ENCODE results near the gene DGCR8. TPM values are rescaled to one million over a fixed set of nuclear protein-coding genes. Genes with fewer than 3 reads are reported as not detected.

Gene DGCR8
- total RNA-seq, 2 experiments from 2014 or later, result 35.0 to 38.8 TPM

GRCh38 chr22:20118300-20119020, 38.4 kb downstream of the DGCR8 start:
- Mint-ChIP-seq H3K4me3 (peak overlapping the region; percentile 97), H3K27ac (peak overlapping the region; percentile 95), H3K4me1 (ENCODE audit: low read depth) (peaks cover 56% of the 10 kb centered on the region), H3K27me3 (no peaks in the 10 kb centered on the region), H3K36me3 (ENCODE audit: low read depth) (peaks cover 70% of the 10 kb centered on the region), H3K9me3 (no peaks in the 10 kb centered on the region)
- TF ChIP-seq CTCF (IDR thresholded peaks at IDR 0.05), result no peak
- POLR2A ChIA-PET, result interaction anchor here (0.6 to 6.8 kb wide), 23 partner anchors 9 to 204 kb away, joined by 3 to 111 read pairs (median 5); partner anchors contain the start of genes TANGO2 and ZDHHC8
- CTCF ChIA-PET, result interaction anchor here (1.4 to 2.1 kb wide), 3 partner anchors 10 to 35 kb away, joined by 3 to 11 read pairs (median 3); no protein-coding TSS in a partner anchor
- ATAC-seq (no peak), DNase-seq (peak; percentile 35)
- intact Hi-C loops (cut with micrococcal nuclease), result loop anchor here (5.0 kb wide), 1 partner anchor 36 kb away; the partner anchor contains the start of gene DGCR8

- ATAC-seq, result no peak
- no peak for DNase-seq
- Mint-ChIP-seq H3K4me1 (ENCODE audit: low read depth) (peaks cover 39% of the 10 kb centered on the region), H3K4me3 (no peak overlapping the region), H3K27ac (no peak overlapping the region), H3K27me3 (no peaks in the 10 kb centered on the region), H3K9me3 (no peaks in the 10 kb centered on the region), H3K36me3 (ENCODE audit: low read depth) (peaks cover 74% of the 10 kb centered on the region)
- intact Hi-C loops (cut with micrococcal nuclease), result no loop called here
- POLR2A ChIA-PET, result interaction anchor here (0.6 to 1.5 kb wide), 5 partner anchors 9 to 27 kb away, joined by 3 to 4 read pairs (median 3); partner anchors contain the start of gene ZDHHC8
- CTCF ChIA-PET, result no interaction called here
- no peak for TF ChIP-seq CTCF (IDR thresholded peaks at IDR 0.05)
Observed at GRCh38 chr22:20121856-20122415, 41.9 kb downstream of the DGCR8 start.

DNA sequence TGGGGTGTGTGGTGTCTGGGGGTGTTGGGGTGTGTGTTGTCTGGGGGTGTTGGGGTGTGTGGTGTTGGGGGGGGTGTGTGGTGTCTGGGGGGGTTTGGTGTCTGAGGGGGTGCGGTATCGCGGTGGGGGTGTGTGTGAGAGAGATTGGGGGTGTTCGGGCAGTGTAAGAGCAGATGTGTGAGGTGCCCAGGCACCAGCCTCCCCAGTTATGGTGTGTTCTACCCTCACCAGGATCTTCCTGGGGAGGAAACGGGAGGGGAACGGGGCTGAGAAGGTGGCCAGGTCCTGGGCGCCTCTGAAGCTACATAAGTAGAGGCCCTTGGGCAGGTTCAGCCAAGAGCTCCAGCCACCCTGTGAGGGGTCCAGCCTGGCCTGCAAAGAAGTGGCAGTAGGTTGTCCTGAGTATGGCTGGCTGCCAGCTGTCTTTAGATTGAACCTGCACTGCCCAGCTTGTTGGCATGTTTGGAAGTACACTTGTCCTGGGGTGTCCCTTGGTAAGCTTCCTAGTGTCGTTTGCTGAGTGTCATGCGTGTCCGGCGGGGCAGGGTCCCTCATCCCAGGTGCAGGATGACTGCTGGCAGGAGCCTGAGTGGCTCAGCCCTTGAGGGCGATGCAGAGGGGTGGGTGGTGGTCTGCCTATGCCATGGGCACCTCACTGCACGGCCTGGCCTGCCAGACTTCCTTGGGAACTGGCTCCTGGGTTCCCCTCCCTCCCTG, 43.5 kb downstream of the DGCR8 start:
- H3K4me1 Mint-ChIP-seq (ENCODE audit: low read depth), result peaks cover 44% of the 10 kb centered on the region
- no peak overlapping the region for H3K27ac Mint-ChIP-seq
- ChIA-PET CTCF (interaction anchor here (1.5 kb wide), 1 partner anchor 13 kb away, joined by 3 read pairs; no protein-coding TSS in a partner anchor), POLR2A (interaction anchor here (1.1 to 8.4 kb wide), 6 partner anchors 6 to 27 kb away, joined by 4 to 111 read pairs (median 6); partner anchors contain the start of genes RANBP1 and TRMT2A)
- H3K9me3 Mint-ChIP-seq, result no peaks in the 10 kb centered on the region
- no peak for DNase-seq
- intact Hi-C loops (cut with micrococcal nuclease), result no loop called here
- ATAC-seq, result no peak
- H3K4me3 Mint-ChIP-seq, result no peak overlapping the region
- H3K27me3 Mint-ChIP-seq, result no peaks in the 10 kb centered on the region
- TF ChIP-seq CTCF (IDR thresholded peaks at IDR 0.05), result no peak
- peaks cover 73% of the 10 kb centered on the region for H3K36me3 Mint-ChIP-seq (ENCODE audit: low read depth)

DNA sequence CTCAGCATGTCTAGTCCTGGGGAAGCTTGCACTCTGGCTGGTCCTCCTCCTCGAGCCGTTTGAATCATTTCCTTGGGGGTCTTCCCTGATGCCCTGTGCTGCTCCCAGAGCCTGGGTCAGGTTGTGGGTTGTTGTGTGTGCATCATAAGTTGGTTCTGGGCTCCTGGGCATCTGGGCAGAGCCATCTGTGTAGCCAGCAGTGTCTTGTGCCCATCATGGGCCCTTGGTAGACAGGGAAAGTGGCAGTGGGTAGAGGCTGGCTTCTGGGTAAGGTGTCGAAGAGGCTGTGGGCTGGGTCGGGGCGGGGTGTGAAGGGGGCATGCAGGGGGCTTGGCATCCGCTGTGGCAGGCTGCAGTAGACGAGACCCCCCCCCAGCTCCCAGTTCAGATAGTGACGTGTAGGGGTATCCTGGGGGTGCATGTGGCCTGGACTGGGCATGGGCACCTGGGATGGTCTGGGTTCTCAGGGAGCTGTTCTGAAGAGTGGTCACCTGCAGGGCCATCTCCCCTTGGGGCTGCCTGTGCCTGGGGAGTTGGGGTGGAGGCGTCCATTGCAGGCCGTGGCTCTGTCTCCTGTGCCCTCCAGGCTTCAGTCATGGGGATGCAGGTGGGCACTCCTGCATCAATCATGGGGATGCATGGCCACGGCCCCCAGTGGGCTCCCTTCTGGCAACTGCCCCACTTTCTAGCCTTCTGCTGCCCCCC, 44.2 kb downstream of the DGCR8 start:
- DNase-seq, result no peak
- intact Hi-C loops (cut with micrococcal nuclease), result no loop called here
- Mint-ChIP-seq H3K27me3 (no peaks in the 10 kb centered on the region), H3K4me1 (ENCODE audit: low read depth) (peaks cover 45% of the 10 kb centered on the region), H3K4me3 (no peak overlapping the region), H3K27ac (no peak overlapping the region), H3K36me3 (ENCODE audit: low read depth) (peaks cover 66% of the 10 kb centered on the region), H3K9me3 (no peaks in the 10 kb centered on the region)
- no peak for TF ChIP-seq CTCF (IDR thresholded peaks at IDR 0.05)
- no peak for ATAC-seq
- ChIA-PET POLR2A (interaction anchor here (0.6 to 8.4 kb wide), 7 partner anchors 7 to 147 kb away, joined by 3 to 111 read pairs (median 6); partner anchors contain the start of genes RANBP1 and TRMT2A), CTCF (interaction anchor here (1.5 kb wide), 1 partner anchor 13 kb away, joined by 3 read pairs; no protein-coding TSS in a partner anchor)
